GM12878 (cell line): ENCODE data around the gene RASA1. TPM values are rescaled to one million over a fixed set of nuclear protein-coding genes. Genes with fewer than 3 reads are reported as not detected.

Experiments used
- ATAC-seq: fragments of 200-7000 bp; cut with Tn5 transposase; 3 replicates; pipeline ENCODE4 v1.9.1; 2020; ENCODE audit warnings: mild to moderate bottlenecking, moderate library complexity
- BruUV-seq: library from RNA; stranded (reverse); fragments of 400-500 nt; replicated peaks from 2 replicates; lab custom pipeline; 2021; lab: Mats Ljungman, UMichigan
- CTCF ChIA-PET: fragments of 300-600 bp; sonication (Branson Sonifier 250); formaldehyde crosslinking; extraction: SDS; loops from one replicate; lab custom pipeline; 2021; ENCODE audit warnings: inconsistent platforms; lab: Yijun Ruan, JAX
- POLR2A ChIA-PET: fragments of 350-600 bp; formaldehyde crosslinking; extraction: SDS; loops from one replicate; lab custom pipeline; 2021; ENCODE audit warnings: inconsistent platforms; lab: Charles Lee
- RAD21 ChIA-PET: fragments of 300-600 bp; sonication (Branson Sonifier 250); formaldehyde crosslinking; loops from one replicate; lab custom pipeline; 2023; ENCODE audit warnings: antibody characterized with exemption; ENCODE audit not compliant: unreplicated experiment; lab: Charles Lee
- SMC1A ChIA-PET: fragments of 300-600 bp; sonication (Branson Sonifier 250); formaldehyde crosslinking; loops from one replicate; lab custom pipeline; 2023; ENCODE audit not compliant: unreplicated experiment, uncharacterized antibody; lab: Charles Lee
- DNase-seq: peaks from one replicate; pipeline ENCODE4 v3.0.0-alpha.2; 2011; ENCODE audit warnings: low read depth, low spot score
- FAIRE-seq: peaks from 3 replicates; lab custom pipeline; 2011; peaks lifted over from hg19 to GRCh38; lab: Jason Lieb, UNC
- H2AFZ ChIP-seq: 2 replicates; pipeline ENCODE4 v1.6.0; 2011; ENCODE audit warnings: low read depth, low read length, control low read depth; ENCODE audit not compliant: control insufficient read depth
- H3K27ac ChIP-seq: 2 replicates; pipeline ENCODE4 v1.5.1; 2011; ENCODE audit warnings: control low read depth; ENCODE audit not compliant: control insufficient read depth, insufficient read depth
- H3K27me3 ChIP-seq, 2 experiments: replicated peaks in 1 of 2; 2 replicates each; pipeline versions ENCODE4 v1.6.0 to v1.6.1; 2011; ENCODE audit warnings: low read length in 1 of 2; ENCODE audit not compliant: control insufficient read depth in 2 of 2, insufficient read depth in 2 of 2
- H3K36me3 ChIP-seq, 2 experiments: 2 replicates each; pipeline ENCODE4 v1.5.1; 2011; ENCODE audit warnings: low read length in 1 of 2; ENCODE audit not compliant: control insufficient read depth in 2 of 2, insufficient read depth in 2 of 2
- H3K4me1 ChIP-seq: 2 replicates; pipeline ENCODE4 v1.6.1; 2011; ENCODE audit warnings: mild to moderate bottlenecking, low read length, moderate library complexity, mixed read lengths; ENCODE audit not compliant: control insufficient read depth, insufficient read depth
- H3K4me2 ChIP-seq: 2 replicates; pipeline ENCODE4 v1.6.0; 2011; ENCODE audit warnings: control low read depth; ENCODE audit not compliant: control insufficient read depth, insufficient read depth
- H3K4me3 ChIP-seq: fragments of 200-600 bp; sonication (generic); 2 replicates; pipeline ENCODE4 v1.5.1; 2016
- H3K79me2 ChIP-seq: 2 replicates; pipeline ENCODE4 v1.6.0; 2011; ENCODE audit warnings: low read length; ENCODE audit not compliant: control insufficient read depth, insufficient read depth
- H3K9ac ChIP-seq: 2 replicates; pipeline ENCODE4 v1.8.0; 2011; ENCODE audit warnings: low read length, control low read depth, mixed read lengths; ENCODE audit not compliant: control insufficient read depth, insufficient read depth
- H3K9me3 ChIP-seq: replicated peaks from 3 replicates; pipeline ENCODE4 v1.5.1; 2011; ENCODE audit warnings: mild to moderate bottlenecking, low read length; ENCODE audit not compliant: control insufficient read depth, insufficient read depth
- H4K20me1 ChIP-seq: 2 replicates; pipeline ENCODE4 v1.6.0; 2011; ENCODE audit not compliant: control insufficient read depth, insufficient read depth
- CREB1 ChIP-seq: IDR thresholded peaks from 2 replicates; pipeline ENCODE4 v1.6.1; 2012; ENCODE audit warnings: low read depth, mild to moderate bottlenecking, inconsistent platforms
- EGR1 ChIP-seq, 2 experiments: IDR thresholded peaks; 1 replicate in 1 of 2; 2 replicates in 1 of 2; pipeline ENCODE4 v1.6.1; 2011 to 2012; ENCODE audit warnings: low read depth in 2 of 2, low read length in 2 of 2, borderline replicate concordance in 1 of 2, mild to moderate bottlenecking in 1 of 2, moderate library complexity in 1 of 2
- FOXK2 ChIP-seq: fragments of 450-650 bp; IDR thresholded peaks from 2 replicates; pipeline ENCODE4 v1.6.1; 2017; ENCODE audit warnings: mild to moderate bottlenecking, moderate library complexity
- IKZF2 ChIP-seq, 2 experiments: fragments of 450-650 bp; IDR thresholded peaks; 2 replicates each; pipeline ENCODE4 v1.6.1; 2017; ENCODE audit warnings: mild to moderate bottlenecking in 2 of 2, moderate library complexity in 2 of 2
- IRF4 ChIP-seq: IDR thresholded peaks from 2 replicates; pipeline ENCODE4 v1.6.1; 2011; ENCODE audit warnings: low read depth, low read length
- MXI1 ChIP-seq: fragments of 150-350 bp; IDR thresholded peaks from 2 replicates; pipeline ENCODE4 v1.6.1; 2011; ENCODE audit warnings: low read depth, mild to moderate bottlenecking, inconsistent platforms, low read length, improper control_type of control experiment
- POLR2AphosphoS5 ChIP-seq: IDR thresholded peaks from 2 replicates; pipeline ENCODE4 v1.6.1; 2011; ENCODE audit warnings: mild to moderate bottlenecking, low read length, inconsistent platforms
- RUNX3 ChIP-seq: IDR thresholded peaks from 2 replicates; pipeline ENCODE4 v1.6.1; 2012; ENCODE audit warnings: low read length, inconsistent platforms
- SPI1 ChIP-seq: IDR thresholded peaks from 2 replicates; pipeline ENCODE4 v1.6.1; 2011; ENCODE audit warnings: low read depth, mild to moderate bottlenecking, low read length, moderate library complexity, borderline replicate concordance; ENCODE audit not compliant: insufficient read depth
- ZNF207 ChIP-seq: fragments of 450-650 bp; IDR thresholded peaks from 2 replicates; pipeline ENCODE4 v1.6.1; 2014; ENCODE audit warnings: antibody characterized with exemption, mild to moderate bottlenecking, borderline replicate concordance
- ZNF384 ChIP-seq: IDR thresholded peaks from 2 replicates; pipeline ENCODE4 v1.6.1; 2012; ENCODE audit warnings: low read depth, mild to moderate bottlenecking, low read length, improper control_type of control experiment, borderline replicate concordance
- WGBS: methylation state at CpG from one replicate; pipeline ENCODE4 v1.1.6; 2016; ENCODE audit warnings: low lambda C conversion rate; ENCODE audit not compliant: insufficient replicate concordance, insufficient coverage; ENCODE audit errors: missing lambda C conversion rate; 5-methylcytosine and 5-hydroxymethylcytosine counted together
- in situ Hi-C: fragments of 300-500 bp; cut with MboI; formaldehyde crosslinking; loops from 9 replicates; pipeline ENCODE4 v1.14.3; 2018; ENCODE audit warnings: mixed read lengths
- intact Hi-C: fragments of 100-400 bp; cut with micrococcal nuclease; formaldehyde crosslinking; loops from one replicate; pipeline ENCODE4 v1.14.2; 2022; ENCODE audit not compliant: unreplicated experiment
- polyA plus RNA-seq, 11 experiments: library from polyadenylated mRNA; depleted of rRNA in 4 of 11; unstranded in 6 of 11; stranded (reverse) in 5 of 11; fragments of >200 nt; fragmentation: Nextera tagmentation in 4 of 11; fragmentation: Illumina TruSeq in 1 of 11; extraction: Ambion mirVana in 4 of 11; extraction: Trizol in 1 of 11; gene quantifications; 1 replicate in 1 of 11; 2 replicates in 10 of 11; pipeline versions ENCODE4 v1.2.1 to v1.2.3, GENCODE V29; 2011 to 2016; ENCODE audit warnings: inconsistent platforms in 2 of 11, missing spikeins in 2 of 11, low read depth in 1 of 11
- total RNA-seq, 4 experiments: library from RNA; depleted of rRNA in 3 of 4; stranded (reverse); fragments of >200 nt in 3 of 4; fragmentation: Illumina TruSeq in 1 of 4; extraction: Trizol in 1 of 4; gene quantifications; 2 replicates each; pipeline versions ENCODE4 v1.2.1 to v1.2.3, GENCODE V29; 2013 to 2021
- TF ChIP-seq, protein P1 (sequence below): fragments of 450-650 bp; IDR thresholded peaks from 2 replicates; pipeline ENCODE4 v1.6.1; 2016; ENCODE audit warnings: mild to moderate bottlenecking
- TF ChIP-seq, protein P2 (sequence below): IDR thresholded peaks from 2 replicates; pipeline ENCODE4 v1.6.1; 2012; ENCODE audit warnings: low read depth, low read length, improper control_type of control experiment
- TF ChIP-seq, protein P3 (sequence below): IDR thresholded peaks from 2 replicates; pipeline ENCODE4 v1.6.1; 2012; ENCODE audit warnings: improper control_type of control experiment, low read depth, low read length; ENCODE audit not compliant: insufficient replicate concordance

The RASA1 gene
- total and polyA plus RNA-seq, 10 of the 15 experiments (the other 5 are each of a cell fraction or from before 2014, with no cell fraction given) = 7.8 to 72.3 (median 21.8) TPM

DNA sequence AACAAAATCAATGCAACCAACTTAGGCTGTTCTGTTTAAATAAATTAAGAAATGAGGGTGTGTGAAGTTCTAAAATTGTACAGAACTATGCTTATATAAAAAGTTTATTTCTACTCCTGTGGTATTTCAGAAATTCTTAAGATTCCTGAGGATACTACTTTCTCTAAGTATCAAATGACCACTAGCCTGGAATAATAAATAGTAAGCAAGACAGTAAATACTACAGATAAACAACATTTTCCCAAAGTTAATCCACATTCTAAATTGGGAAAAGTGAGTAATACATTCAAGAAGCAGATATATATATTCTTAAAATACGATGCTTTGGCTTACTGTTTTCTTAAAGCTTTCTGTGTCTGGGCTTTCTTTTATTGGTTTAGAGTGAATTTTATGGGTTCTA is 115.5 kb downstream of the RASA1 start (continued):
- TF ChIP-seq, protein P1, sequence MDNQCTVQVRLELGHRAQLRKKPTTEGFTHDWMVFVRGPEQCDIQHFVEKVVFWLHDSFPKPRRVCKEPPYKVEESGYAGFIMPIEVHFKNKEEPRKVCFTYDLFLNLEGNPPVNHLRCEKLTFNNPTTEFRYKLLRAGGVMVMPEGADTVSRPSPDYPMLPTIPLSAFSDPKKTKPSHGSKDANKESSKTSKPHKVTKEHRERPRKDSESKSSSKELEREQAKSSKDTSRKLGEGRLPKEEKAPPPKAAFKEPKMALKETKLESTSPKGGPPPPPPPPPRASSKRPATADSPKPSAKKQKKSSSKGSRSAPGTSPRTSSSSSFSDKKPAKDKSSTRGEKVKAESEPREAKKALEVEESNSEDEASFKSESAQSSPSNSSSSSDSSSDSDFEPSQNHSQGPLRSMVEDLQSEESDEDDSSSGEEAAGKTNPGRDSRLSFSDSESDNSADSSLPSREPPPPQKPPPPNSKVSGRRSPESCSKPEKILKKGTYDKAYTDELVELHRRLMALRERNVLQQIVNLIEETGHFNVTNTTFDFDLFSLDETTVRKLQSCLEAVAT = no peak
- TF ChIP-seq ZNF207 = no peak
- no peak for TF ChIP-seq RUNX3
- TF ChIP-seq, protein P2, sequence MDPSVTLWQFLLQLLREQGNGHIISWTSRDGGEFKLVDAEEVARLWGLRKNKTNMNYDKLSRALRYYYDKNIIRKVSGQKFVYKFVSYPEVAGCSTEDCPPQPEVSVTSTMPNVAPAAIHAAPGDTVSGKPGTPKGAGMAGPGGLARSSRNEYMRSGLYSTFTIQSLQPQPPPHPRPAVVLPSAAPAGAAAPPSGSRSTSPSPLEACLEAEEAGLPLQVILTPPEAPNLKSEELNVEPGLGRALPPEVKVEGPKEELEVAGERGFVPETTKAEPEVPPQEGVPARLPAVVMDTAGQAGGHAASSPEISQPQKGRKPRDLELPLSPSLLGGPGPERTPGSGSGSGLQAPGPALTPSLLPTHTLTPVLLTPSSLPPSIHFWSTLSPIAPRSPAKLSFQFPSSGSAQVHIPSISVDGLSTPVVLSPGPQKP = no peak
- TF ChIP-seq SPI1 = no peak
- TF ChIP-seq EGR1 (IDR thresholded peaks at IDR 0.05; ENCODE audit: borderline replicate concordance in 1 of 2, low read depth in 2 of 2, low read length in 2 of 2) = no peak
- no peak for TF ChIP-seq CREB1
- no peak for TF ChIP-seq ZNF384

DNA sequence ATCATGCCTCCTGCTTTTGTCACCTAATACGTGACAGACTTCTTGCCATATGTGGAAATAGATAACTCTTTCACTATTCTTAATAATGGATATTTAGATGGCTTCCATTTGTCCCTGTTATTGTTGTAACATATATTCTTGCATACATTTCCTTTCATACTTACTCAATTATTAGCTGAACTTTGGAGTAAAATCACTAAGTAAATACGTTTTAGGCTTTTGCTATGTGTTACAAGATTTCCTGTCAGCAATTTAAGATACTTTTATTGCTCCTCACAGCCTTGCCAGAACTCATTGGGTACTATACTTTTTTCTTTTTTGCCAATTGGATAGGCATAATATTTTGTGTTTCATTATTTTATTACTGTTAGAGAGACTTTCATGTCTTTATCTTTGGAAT is 118.1 kb downstream of the RASA1 start:
- ChIA-PET CTCF (interaction anchor here (1.3 to 1.7 kb wide), 3 partner anchors 14 to 319 kb away, joined by 3 to 11 read pairs (median 10); no protein-coding TSS in a partner anchor), RAD21 (interaction anchor here (1.3 kb wide), 1 partner anchor 12 kb away, joined by 3 read pairs; no protein-coding TSS in a partner anchor), POLR2A (no interaction called here), SMC1A (interaction anchor here (0.6 to 2.7 kb wide), 7 partner anchors 9 to 315 kb away, joined by 3 to 15 read pairs (median 5); no protein-coding TSS in a partner anchor)
- ATAC-seq (no peak), FAIRE-seq (no peak), DNase-seq (no peak)
- Histone ChIP-seq H3K4me2 (no peak overlapping the region), H3K27ac (no peak overlapping the region), H3K79me2 (no peaks in the 10 kb centered on the region), H3K4me3 (no peak overlapping the region), H2AFZ (no peak overlapping the region), H3K9me3 (no peaks in the 10 kb centered on the region), H3K9ac (no peak overlapping the region), H3K4me1 (no peaks in the 10 kb centered on the region), H3K36me3 (peaks cover 0 to 24% of the 10 kb centered on the region in 2 experiments; a peak in 3 of 4 replicates), H4K20me1 (no peaks in the 10 kb centered on the region), H3K27me3 (no peaks in the 10 kb centered on the region)
- intact Hi-C loops (no loop called here), in situ Hi-C loops (no loop called here)
- TF ChIP-seq MXI1 (no peak), FOXK2 (no peak), RUNX3 (no peak), POLR2AphosphoS5 (no peak), IKZF2 (IDR thresholded peaks at IDR 0.05) (no peak), IRF4 (no peak)
- TF ChIP-seq, protein P3, sequence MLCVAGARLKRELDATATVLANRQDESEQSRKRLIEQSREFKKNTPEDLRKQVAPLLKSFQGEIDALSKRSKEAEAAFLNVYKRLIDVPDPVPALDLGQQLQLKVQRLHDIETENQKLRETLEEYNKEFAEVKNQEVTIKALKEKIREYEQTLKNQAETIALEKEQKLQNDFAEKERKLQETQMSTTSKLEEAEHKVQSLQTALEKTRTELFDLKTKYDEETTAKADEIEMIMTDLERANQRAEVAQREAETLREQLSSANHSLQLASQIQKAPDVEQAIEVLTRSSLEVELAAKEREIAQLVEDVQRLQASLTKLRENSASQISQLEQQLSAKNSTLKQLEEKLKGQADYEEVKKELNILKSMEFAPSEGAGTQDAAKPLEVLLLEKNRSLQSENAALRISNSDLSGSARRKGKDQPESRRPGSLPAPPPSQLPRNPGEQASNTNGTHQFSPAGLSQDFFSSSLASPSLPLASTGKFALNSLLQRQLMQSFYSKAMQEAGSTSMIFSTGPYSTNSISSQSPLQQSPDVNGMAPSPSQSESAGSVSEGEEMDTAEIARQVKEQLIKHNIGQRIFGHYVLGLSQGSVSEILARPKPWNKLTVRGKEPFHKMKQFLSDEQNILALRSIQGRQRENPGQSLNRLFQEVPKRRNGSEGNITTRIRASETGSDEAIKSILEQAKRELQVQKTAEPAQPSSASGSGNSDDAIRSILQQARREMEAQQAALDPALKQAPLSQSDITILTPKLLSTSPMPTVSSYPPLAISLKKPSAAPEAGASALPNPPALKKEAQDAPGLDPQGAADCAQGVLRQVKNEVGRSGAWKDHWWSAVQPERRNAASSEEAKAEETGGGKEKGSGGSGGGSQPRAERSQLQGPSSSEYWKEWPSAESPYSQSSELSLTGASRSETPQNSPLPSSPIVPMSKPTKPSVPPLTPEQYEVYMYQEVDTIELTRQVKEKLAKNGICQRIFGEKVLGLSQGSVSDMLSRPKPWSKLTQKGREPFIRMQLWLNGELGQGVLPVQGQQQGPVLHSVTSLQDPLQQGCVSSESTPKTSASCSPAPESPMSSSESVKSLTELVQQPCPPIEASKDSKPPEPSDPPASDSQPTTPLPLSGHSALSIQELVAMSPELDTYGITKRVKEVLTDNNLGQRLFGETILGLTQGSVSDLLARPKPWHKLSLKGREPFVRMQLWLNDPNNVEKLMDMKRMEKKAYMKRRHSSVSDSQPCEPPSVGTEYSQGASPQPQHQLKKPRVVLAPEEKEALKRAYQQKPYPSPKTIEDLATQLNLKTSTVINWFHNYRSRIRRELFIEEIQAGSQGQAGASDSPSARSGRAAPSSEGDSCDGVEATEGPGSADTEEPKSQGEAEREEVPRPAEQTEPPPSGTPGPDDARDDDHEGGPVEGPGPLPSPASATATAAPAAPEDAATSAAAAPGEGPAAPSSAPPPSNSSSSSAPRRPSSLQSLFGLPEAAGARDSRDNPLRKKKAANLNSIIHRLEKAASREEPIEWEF = no peak
- no TSS peak for BruUV-seq
- WGBS = 98% methylated on average over 2 of the region's 2 CpGs
